ENCODE results near the gene DOCK2. TPM values are rescaled to one million over a fixed set of nuclear protein-coding genes. Genes with fewer than 3 reads are reported as not detected.
A peak's percentile ranks its signal among the peaks of the same experiment; 100 is the strongest.

Gene DOCK2
- total RNA-seq, 4 donors from 2014 or later, result 0.32 to 5.3 (median 2.7) TPM

DNA sequence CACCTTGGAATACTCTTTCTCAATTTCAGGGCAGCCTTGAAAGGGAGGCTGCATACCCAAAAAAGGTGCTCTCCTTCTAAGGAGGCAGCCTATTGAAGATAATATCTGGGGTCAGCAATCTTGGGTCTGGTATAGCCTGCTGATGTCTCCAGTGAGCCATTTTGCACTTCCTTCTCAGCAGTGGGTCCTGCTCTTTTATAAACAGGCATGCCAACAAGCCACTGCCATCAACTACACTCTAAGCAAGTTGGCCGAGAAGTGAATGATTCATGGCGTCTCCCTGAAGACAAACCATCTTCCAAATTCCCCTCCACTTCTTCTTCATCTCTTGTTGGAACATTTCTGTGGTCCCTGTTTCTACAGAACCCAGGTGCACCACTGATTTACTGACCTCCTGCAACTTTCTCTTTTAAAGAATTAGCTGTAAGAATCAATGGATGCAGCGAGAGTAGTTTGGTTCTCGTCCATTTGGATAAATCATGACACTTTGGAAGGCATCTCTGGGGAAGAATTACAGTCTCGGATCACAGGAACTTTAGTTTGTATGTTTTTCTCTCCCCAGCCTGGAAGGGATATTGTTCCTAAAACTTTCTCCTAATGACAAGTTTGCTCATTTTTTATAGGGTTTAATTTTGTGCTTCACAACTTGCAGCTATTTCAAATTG lies 234.9 kb downstream of the DOCK2 start:
- in situ Hi-C loops (cut with MboI; ENCODE audit: low sequenced_read_pairs in 4 of 4), result no loop called here
- H3K4me3 ChIP-seq, result no peak overlapping the region
- DNase-seq (no peak), ATAC-seq (no peak)
- no peaks in the 10 kb centered on the region for H3K36me3 ChIP-seq
- H3K4me1 ChIP-seq, result no peaks in the 10 kb centered on the region
- TF ChIP-seq POLR2A (IDR thresholded peaks at IDR 0.05), result no peak
- TF ChIP-seq, protein P1, sequence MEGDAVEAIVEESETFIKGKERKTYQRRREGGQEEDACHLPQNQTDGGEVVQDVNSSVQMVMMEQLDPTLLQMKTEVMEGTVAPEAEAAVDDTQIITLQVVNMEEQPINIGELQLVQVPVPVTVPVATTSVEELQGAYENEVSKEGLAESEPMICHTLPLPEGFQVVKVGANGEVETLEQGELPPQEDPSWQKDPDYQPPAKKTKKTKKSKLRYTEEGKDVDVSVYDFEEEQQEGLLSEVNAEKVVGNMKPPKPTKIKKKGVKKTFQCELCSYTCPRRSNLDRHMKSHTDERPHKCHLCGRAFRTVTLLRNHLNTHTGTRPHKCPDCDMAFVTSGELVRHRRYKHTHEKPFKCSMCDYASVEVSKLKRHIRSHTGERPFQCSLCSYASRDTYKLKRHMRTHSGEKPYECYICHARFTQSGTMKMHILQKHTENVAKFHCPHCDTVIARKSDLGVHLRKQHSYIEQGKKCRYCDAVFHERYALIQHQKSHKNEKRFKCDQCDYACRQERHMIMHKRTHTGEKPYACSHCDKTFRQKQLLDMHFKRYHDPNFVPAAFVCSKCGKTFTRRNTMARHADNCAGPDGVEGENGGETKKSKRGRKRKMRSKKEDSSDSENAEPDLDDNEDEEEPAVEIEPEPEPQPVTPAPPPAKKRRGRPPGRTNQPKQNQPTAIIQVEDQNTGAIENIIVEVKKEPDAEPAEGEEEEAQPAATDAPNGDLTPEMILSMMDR (IDR thresholded peaks at IDR 0.05 in 4 of 5, conservative IDR thresholded peaks at IDR 0.05 in 1 of 5), result no peak
- intact Hi-C loops (cut with DNase I; ENCODE audit: low total_unique reads), result no loop called here
- no peaks in the 10 kb centered on the region for H3K9me3 ChIP-seq
- no peaks in the 10 kb centered on the region for H3K27me3 ChIP-seq
- no peak overlapping the region for H3K27ac ChIP-seq

DNA sequence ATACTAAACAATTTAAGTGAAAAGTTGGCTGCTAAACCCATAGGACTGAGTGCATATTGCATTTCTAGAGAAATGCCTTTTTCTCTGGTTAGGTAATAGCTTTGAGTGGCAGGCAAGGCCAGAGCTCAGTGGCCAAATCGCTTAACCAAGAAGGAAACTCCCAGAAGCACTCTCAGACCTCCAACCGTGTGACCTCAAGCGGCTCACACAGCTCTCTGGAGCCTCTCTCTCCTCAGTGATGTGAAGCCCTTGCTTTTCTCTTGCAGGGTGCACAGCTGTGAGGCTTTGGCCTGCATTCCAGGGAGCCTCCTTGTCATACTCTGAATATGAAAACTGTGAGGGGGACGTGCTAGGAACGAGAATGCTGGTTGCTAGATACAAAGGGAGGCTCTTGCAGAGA lies 236.6 kb downstream of the DOCK2 start:
- no peak overlapping the region for H3K27ac ChIP-seq
- DNase-seq (peak; percentile 2 to 21), ATAC-seq (peak in 1 of 2 donors; percentile 28)
- H3K4me1 ChIP-seq, result no peaks in the 10 kb centered on the region
- H3K9me3 ChIP-seq, result no peaks in the 10 kb centered on the region
- H3K4me3 ChIP-seq, result no peak overlapping the region
- in situ Hi-C loops (cut with MboI; ENCODE audit: low sequenced_read_pairs in 4 of 4), result no loop called here
- no peaks in the 10 kb centered on the region for H3K27me3 ChIP-seq
- TF ChIP-seq POLR2A (IDR thresholded peaks at IDR 0.05), result no peak
- TF ChIP-seq, protein P1 (IDR thresholded peaks at IDR 0.05 in 4 of 5, conservative IDR thresholded peaks at IDR 0.05 in 1 of 5), result no peak
- no peaks in the 10 kb centered on the region for H3K36me3 ChIP-seq
- intact Hi-C loops (cut with DNase I; ENCODE audit: low total_unique reads), result no loop called here

DNA sequence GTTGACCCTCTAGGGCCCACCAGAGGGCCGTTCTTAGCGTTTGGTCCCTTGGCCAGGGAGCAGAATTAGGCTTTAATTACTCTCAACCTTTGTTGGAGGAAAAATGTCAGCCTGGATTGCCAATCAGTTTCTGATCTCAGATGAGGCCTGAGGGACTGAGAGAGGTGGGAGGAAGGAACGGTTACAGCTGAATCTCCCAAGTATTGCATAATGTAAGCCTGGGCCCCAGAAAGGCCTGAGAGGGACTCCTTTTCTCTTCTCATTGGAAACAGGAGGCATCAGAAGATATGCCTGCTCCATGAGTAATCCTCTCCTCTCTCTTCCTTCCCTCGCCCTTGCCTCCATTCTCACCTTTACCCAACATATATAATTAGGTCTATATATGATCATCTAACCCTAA lies 237.5 kb downstream of the DOCK2 start:
- Histone ChIP-seq H3K36me3 (no peaks in the 10 kb centered on the region), H3K9me3 (no peaks in the 10 kb centered on the region), H3K27ac (peak overlapping the region in 2 of 4 donors; percentile 18 to 41), H3K27me3 (no peaks in the 10 kb centered on the region), H3K4me3 (no peak overlapping the region), H3K4me1 (no peaks in the 10 kb centered on the region)
- intact Hi-C loops (cut with DNase I; ENCODE audit: low total_unique reads), result no loop called here
- in situ Hi-C loops (cut with MboI; ENCODE audit: low sequenced_read_pairs in 4 of 4), result no loop called here
- no peak for TF ChIP-seq POLR2A (IDR thresholded peaks at IDR 0.05)
- TF ChIP-seq, protein P1 (IDR thresholded peaks at IDR 0.05 in 4 of 5, conservative IDR thresholded peaks at IDR 0.05 in 1 of 5), result no peak
- ATAC-seq, result peak; percentile 28 to 49
- DNase-seq, result peak in 1 of 2 donors; percentile 14

DNA sequence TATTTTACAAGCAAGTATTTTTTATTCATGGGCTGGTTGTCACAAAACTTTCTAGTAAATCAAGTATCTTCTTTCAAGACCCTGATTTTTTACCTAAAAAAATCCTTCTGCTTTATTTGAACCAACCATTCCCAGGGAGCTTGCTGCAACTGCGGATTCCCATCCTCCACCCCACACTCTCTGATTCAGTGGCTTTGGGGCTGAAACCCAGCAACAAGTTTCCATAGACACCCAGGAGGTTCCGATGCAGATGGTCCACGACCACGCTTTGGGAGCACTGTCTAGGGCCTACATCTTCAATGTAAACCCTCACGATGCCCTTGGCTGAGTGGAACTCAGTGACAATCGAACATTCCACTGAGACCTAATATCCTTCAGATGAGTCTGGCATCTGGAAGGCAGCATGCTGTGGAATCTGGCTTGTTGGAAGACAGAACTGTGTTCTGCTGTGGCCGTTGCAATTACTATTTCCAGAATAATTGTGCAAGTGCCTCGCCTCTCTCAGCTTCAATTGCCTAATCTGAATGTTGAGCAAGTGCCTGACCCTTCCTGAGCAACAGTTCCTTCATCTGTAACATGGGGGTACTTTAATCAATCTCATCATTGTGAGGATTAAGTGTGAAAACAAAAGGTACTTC lies 238.1 kb downstream of the DOCK2 start:
- ATAC-seq (peak; percentile 75 to 78), DNase-seq (peak; percentile 24 to 42)
- no peaks in the 10 kb centered on the region for H3K27me3 ChIP-seq
- no peaks in the 10 kb centered on the region for H3K36me3 ChIP-seq
- intact Hi-C loops (cut with DNase I; ENCODE audit: low total_unique reads), result no loop called here
- no peaks in the 10 kb centered on the region for H3K4me1 ChIP-seq
- H3K9me3 ChIP-seq, result no peaks in the 10 kb centered on the region
- peak overlapping the region in 3 of 4 donors; percentile 18 to 41 (median 35) for H3K27ac ChIP-seq
- no peak overlapping the region for H3K4me3 ChIP-seq
- no peak for TF ChIP-seq POLR2A (IDR thresholded peaks at IDR 0.05)
- TF ChIP-seq, protein P1 (IDR thresholded peaks at IDR 0.05 in 4 of 5, conservative IDR thresholded peaks at IDR 0.05 in 1 of 5), result no peak
- in situ Hi-C loops (cut with MboI; ENCODE audit: low sequenced_read_pairs in 4 of 4), result no loop called here
